Fibroblast of lung (primary cell): ENCODE data around the gene MYADML2.

Source experiments
- EZH2 ChIP-seq: IDR thresholded peaks from 2 replicates; pipeline ENCODE4 v1.5.1; 2012; ENCODE audit warnings: low read length, control low read depth, mild to moderate bottlenecking; ENCODE audit errors: missing control alignments
- TF ChIP-seq, protein P1 (sequence below), 2 donors: IDR thresholded peaks in 1 of 2; conservative IDR thresholded peaks in 1 of 2; 1 replicate in 1 of 2; 2 replicates in 1 of 2; pipeline ENCODE4 v1.5.1; 2011 to 2012; ENCODE audit warnings: low read length in 2 of 2, control low read depth in 1 of 2, inconsistent platforms in 1 of 2, low read depth in 1 of 2, mild to moderate bottlenecking in 1 of 2

DNA sequence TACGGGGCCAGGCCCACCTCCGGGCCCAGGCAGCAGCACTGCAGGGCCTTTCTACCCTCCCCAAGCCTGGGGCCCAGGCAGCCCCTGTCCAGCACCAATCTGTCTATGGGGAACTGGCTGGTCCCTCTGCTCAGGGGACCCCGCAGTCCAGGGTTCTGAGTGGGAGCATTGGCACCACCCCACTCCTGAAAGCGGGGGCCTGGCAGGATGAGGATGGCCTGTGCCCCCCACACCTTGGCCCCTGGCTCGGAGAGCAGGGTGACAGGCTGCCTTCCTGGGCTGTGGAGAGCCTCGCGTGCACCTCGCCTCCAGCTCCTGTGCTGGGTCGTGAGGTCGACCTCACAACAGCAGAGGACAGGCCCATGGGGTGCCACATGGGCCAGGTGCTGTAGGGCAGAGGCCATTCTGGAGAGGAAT lies 43.6 kb downstream of the MYADML2 start:
- TF ChIP-seq, protein P1, sequence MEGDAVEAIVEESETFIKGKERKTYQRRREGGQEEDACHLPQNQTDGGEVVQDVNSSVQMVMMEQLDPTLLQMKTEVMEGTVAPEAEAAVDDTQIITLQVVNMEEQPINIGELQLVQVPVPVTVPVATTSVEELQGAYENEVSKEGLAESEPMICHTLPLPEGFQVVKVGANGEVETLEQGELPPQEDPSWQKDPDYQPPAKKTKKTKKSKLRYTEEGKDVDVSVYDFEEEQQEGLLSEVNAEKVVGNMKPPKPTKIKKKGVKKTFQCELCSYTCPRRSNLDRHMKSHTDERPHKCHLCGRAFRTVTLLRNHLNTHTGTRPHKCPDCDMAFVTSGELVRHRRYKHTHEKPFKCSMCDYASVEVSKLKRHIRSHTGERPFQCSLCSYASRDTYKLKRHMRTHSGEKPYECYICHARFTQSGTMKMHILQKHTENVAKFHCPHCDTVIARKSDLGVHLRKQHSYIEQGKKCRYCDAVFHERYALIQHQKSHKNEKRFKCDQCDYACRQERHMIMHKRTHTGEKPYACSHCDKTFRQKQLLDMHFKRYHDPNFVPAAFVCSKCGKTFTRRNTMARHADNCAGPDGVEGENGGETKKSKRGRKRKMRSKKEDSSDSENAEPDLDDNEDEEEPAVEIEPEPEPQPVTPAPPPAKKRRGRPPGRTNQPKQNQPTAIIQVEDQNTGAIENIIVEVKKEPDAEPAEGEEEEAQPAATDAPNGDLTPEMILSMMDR (conservative IDR thresholded peaks at IDR 0.05 in 1 of 2, IDR thresholded peaks at IDR 0.05 in 1 of 2; ENCODE audit: low read depth in 1 of 2, low read length in 2 of 2), result no peak
- no peak for TF ChIP-seq EZH2
